NCI-H1694 treated with DMSO at 0.1 percent for 48 hours (cell line): ENCODE results near the gene FAM117A.
"Not testable (repeated sequence)": the region's sequence is repeated elsewhere in the genome, so short reads cannot be mapped to it uniquely, and the experiment has no call there.

Experiments
- DNase-seq: peaks from one replicate; lab custom pipeline; 2025; lab: John Stamatoyannopoulos, UW

The FAM117A gene

DNA sequence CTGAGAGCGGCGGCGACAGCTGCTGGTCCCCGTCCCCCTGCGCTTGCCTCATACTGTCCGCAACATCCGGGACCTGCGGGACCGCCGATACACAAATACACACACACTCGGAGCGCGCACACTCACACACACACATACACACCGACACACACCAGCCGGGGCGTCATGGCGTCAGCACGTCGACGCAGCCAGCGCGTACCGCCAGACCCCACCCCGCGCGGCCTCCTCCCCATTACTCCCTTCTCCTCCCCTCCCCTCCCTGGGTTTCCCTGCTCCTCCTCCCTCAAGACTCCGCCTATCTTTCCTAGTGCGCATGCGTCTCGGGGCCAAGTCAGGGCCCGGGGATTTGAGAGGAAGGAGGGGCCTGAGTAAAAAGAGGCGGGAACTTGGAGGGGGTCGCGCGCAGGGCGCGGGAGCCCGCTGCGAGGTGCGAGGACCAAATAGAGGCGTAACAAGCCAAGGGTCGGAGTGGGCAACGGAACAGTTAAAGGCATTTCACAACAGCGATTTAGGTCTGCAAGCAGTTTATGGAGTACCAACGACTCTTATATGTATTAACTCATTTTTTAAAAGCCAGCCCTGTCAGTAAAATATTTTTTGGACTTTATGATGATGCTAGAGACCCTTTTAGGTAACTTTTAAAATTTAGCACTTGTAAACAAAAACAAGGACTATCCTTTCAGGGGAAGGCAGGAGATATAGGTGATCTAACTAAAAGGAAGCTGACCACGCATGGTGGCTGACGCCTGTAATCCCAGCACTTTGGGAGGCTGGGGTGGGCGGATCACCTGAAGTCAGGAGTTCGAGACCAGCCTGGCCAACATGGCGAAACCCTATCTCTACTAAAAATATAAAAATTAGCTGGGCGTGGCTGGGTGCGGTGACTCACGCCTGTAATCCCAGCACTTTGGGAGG lies 85.7 kb downstream of the FAM117A start, which contains the start of gene SPOP:
SPOP (minus strand) TSS at position 165 of the 915 bp plus-strand sequence. CDS start 55,287 bp downstream, outside the sequence.
- DNase-seq: peak; percentile 96

DNA sequence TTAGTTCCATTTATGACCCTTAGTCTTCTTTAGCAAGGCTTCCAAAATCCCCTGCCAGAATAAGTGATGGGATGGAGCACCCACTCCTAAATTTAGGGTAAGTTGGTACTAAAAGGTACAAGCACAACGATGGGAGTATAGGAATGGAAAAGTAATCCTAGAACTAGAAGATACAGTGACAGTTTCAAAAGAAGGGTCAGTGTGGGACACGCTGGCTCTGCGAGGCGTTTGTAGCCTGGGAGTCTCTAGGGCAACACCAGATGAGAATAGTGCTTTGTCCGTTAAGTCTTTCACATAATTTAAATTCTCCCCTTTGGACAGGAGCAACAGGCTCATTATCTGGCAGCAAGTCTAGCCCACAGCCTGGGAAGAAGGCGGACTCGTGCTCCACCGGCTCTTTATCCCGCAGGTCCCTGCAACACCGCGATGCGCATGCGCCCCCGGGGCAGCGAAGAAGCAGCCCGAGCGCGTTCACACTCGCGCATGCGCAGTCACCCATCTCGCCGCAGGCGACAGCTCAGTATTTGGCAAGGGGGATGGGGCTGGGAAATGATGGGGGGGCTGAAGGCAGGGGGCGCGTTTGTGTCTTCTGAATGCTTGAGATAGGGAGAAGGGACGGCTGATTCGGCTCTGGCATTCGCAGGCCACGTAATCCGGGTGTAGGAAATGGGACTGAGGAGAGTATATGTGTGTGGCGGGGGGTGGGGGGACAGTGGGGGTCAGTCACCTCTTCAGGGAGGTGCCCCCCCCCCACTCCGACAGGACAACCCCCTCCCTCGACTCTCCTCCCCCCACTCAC lies 86.6 kb downstream of the FAM117A start:
- DNase-seq: peak; percentile 82

DNA sequence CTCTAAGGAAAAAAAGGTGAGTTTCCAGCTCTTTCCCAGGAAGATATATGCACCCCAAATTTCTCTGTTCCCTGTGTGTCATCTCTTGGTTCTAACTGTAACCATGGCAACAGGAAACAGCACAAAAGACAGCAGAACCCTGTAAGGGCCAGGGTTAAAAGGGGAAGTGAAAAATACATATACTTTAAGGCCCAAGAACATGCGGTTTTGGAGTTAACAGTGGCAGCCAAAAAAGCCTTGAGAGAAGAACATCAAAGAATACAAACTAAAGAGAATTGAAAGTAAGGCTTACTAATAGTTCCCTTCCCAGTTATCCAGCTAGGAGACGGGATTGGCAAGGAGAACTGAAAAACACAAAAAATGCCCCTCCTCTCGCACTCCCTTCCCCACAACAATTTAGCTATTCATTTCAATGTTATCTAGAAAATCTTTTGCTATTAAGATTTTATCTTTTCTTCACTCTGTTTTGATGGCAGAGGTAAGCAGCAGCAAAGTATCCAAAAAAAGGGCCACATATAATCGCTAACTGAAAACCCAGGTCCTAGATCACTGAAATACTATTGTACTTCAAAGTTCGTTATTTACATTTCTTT lies 87.6 kb downstream of the FAM117A start:
- DNase-seq: no peak

DNA sequence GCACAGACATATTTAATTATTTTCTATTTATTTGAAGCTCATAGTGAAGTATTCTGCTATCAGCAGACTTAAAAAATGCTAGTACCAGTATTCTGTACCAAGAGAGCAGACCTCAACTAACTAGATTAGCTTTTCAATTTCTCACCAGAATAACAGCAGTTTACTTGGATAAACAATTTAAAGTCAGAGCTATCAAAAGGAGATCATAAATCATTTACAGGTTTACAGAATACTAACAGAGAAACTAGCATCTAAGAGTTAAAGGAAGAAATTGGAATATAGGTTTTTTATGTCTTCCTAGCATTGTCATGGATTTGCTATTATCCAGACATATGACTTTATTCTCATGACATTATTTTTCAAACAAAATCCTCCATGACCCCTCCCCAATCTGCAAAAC lies 89.4 kb downstream of the FAM117A start:
- no peak for DNase-seq

DNA sequence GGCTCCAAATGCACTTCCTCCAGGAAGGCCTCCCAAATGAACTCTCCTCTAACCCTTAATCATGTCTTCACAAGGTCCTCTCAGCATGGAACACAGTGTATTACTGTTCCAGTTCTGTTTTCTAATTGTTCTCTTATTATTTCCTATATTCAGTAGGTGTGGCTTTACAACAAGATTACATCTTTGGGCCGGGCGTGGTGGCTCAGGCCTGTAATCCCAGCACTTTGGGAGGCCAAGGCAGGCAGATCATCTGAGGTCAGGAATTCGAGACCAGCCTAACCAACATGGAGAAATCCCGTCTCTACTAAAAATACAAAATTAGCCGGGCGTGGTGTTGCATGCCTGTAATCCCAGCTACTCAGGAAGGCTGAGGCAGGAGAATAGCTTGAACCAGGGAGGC lies 90.3 kb downstream of the FAM117A start:
- DNase-seq: not testable (repeated sequence)

DNA sequence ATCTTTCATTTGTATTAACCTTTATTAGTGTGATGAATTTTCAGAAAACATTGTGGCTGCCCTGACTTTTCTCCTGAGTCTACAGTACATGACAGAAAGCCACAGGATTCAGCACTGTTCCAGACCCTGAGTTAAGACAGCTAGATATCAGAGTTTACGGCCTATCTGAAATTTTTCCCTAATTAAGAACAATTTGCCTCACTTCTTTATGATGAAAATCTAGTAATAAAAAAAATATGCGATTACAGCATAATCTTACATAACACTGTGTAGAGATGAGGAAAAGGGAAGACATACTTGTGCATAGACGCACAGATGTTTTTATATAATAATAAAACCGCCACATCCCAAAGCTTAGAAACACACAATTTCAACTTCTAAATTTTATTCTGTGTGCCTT lies 93.3 kb downstream of the FAM117A start:
- DNase-seq: no peak

DNA sequence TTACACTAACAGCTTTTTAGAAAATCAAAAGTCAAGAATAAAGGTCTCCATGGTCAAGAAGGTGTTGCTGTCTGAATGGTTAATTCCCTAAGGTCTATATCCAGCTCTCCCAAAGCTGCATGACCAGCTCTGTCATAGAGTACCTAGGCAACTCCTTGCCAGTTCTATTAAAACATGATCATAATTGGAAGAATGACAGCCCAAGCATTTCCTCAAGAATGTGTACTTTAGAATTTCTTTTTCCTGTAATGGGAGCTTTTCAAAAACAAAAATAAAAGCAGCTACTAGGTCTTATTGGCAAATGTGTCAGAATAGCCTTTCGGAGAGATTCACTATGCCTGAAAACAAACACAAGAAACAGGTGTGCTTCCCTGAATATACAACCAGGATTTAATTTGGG lies 93.9 kb downstream of the FAM117A start:
- no peak for DNase-seq

DNA sequence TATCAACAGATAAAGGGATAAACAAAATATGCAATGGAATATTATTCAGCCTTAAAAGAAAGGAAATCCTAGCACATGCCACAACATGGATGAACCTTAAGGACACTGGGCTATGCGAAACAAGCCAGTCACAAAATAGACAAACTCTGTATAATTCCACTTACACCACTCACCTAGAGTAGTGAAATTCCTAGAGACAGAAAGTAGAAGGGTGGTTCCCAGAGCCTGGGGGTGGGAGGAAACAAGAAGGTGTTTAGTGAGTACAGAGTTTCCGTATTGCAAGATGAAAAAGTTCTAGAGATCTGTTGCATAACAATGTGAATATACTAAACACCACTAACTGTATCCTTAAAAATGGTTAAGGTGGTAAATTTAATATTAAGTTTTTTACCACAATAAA lies 96.1 kb downstream of the FAM117A start:
- no peak for DNase-seq

DNA sequence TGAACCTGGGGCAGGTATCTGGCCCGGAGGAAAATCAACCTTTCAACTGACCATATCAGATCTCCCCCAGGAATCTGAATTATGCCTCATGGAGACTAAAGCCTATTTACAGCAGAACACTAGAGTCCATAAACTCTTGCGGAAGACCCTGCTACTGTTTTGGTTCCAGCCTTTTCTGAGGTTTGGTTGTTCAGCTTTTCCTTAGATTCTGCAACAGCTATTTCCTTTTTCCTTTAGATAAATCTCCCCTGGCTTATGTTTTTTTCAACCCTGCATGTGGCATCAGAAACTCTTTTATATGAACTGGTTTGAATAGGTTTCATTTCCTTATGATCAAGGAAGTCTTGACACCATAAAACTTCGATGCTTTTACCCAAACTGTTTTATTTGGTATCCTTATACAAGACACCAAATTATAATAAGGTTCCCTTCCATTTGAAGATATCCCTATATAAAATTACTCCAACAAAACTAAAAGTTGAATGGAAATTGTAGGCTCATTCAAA lies 99.2 kb downstream of the FAM117A start:
- no peak for DNase-seq
